NCI-H1436 (cell line): ENCODE data around the gene OR2AG1.
A peak's percentile ranks its signal among the peaks of the same experiment; 100 is the strongest.

ENCODE experiments used
- DNase-seq: peaks from one replicate; lab custom pipeline; 2025; lab: John Stamatoyannopoulos, UW

Gene OR2AG1, protein sequence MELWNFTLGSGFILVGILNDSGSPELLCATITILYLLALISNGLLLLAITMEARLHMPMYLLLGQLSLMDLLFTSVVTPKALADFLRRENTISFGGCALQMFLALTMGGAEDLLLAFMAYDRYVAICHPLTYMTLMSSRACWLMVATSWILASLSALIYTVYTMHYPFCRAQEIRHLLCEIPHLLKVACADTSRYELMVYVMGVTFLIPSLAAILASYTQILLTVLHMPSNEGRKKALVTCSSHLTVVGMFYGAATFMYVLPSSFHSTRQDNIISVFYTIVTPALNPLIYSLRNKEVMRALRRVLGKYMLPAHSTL

DNA sequence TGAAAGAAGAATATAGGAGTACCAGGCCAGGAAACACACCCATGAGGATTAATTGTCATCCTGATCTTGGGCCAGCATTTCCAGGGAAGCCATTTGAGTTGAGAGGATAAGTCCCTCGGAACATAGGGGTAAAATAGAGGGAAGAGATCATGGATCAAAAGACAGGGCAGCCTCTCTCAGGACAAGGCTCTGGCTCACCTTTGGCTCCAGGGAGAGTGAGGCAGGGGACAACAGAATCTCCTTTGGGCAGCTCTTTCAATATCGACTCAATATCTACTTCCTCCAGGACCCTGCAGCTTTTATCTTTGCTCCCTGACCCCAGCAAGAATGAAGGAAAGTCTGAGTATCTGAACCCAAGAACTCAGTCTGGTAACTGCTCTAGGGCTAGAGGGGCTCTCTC is at the start of gene OR2AG1:
TSS of gene OR2AG1 (plus strand) at position 301 of the 400 bp plus-strand sequence. CDS start 2,018 bp downstream, outside the sequence.
- no peak for DNase-seq

DNA sequence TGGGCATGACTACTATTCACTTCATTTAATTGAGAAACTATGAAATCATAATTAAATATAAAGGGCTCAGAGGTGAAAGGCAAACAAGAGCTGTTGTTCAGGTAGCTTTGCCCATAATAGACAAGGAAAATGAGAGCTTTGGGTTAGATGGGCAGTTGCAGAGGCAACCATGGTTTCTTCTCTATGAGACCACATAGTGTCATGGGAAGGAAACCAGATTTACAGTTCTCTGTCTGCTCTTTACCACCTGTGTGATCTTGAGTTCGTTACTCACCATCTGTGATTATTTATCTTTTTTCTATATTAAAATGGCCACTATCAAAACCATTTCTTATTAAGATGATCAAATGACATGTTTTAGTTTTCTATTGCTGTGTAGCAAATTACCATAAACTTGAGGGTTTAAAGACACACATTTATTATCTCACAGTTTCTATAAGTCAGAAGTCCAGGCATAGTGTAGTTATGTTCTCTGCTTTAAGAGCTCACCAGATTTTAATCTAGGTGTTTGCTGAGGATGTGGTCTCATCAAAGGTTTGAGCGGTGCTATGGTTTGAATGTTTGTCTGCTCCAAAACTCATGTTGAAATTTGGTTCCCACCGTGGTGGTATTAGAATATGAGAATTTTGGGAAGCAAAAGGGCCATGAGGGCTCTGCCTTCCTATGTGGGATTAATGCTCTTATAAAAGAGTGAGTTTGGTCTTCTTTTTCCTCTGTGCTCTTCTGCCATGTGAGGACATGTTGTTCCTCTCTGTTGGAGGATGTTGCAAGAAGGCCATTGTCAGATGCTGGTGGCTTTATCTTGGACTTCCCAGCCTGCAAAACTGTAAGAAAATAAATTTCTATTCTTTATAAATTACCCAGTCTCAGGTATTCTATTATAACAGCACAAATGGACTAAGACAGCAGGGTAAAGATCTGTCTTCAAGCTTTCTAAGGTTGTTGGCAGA is 49.2 kb upstream of the OR2AG1 start:
- no peak for DNase-seq

DNA sequence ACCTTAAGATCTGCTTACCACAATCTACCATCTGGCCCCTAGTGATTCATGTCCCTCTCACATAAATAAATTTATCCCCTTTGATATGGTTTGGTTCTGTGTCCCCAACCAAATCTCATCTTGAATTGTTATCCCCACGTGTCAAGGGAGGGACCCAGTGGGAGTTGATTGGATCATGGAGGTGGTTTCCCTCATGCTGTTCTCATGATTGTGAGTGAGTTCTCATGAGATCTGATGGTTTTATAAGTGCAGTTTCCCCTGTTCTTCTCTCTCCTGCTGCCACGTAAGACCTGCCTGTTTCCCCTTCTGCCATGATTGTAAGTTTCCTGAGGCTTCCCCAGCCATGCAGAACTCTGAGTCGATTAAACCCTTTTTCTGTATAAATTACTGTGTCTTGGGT is 48.2 kb upstream of the OR2AG1 start:
- DNase-seq: no peak

DNA sequence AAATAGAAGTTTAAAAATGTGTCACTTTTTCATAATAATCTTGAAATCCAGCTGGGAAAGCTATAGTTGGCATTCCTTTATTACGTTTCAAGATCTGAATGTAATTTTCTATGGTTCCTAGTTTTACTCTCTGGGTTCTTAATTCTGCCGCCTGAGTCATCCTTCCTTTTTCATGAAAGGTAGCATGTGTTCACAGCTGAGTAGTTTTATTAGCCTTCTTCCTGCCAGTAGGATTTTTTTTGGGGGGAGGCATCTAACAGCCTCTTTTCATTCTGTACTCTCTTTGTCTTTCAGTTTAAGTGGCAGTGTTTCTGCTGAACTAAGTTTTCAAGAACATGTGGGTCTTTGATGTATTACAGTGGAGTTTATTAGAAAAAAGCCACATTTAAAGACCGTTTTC is 47.5 kb upstream of the OR2AG1 start:
- no peak for DNase-seq

DNA sequence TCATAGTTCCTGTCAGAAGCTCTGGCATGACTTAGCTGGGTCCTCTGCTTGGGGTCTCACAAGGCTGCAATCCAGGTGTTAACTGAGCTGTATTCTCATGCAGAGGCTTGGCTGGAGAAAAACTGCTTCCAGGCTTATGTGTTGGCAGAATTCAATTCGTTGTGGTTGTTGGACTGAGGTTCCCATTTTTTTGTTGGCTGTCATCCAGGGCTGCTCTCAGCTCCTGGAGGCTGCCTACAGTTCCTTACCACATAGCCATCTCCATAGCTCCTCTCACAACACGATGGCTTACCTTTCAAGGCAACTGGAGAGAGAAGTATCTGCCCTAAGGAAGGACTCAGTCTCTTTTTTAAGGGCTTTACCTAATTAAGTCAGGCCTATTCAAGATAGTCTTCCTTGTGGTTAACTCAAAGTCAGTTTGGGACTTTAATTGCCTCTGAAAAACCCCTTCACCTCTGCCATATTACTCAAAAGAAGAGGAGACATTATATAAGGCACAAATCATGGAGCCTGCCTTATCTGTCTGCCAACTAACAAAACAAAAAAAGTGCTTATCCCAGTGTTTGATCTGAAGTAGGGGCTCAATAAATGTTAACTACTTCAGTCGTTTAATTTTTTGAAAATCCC is 46.2 kb upstream of the OR2AG1 start:
- DNase-seq: no peak

DNA sequence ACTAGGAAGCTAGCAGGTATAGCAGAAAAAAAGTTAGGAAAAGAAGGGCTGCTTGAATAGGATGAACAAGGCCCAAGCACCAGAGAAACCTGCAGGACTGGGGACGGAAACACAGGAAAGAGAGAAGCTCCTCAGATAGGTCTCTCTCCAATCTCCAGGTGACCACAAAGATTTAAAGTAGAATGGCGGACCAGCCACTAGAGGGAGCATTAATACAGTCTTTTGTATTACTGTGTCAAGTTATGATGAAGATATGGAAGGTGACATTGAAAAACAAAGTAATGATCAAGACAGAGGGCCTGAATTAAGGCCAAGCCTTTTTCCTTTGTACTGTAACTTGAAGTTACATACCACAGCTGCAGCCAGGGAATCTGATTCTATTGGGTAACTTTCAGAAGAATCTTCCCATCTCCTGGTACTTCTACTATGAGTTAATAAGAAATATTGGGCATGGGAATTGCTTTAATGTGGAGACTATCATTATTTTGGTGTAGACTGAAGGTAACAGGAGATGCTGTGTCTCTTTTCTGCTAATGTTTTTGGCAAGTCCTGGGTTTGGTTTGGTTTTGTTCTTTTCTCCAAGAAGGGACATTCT is 44.9 kb upstream of the OR2AG1 start:
- peak; percentile 1 for DNase-seq

DNA sequence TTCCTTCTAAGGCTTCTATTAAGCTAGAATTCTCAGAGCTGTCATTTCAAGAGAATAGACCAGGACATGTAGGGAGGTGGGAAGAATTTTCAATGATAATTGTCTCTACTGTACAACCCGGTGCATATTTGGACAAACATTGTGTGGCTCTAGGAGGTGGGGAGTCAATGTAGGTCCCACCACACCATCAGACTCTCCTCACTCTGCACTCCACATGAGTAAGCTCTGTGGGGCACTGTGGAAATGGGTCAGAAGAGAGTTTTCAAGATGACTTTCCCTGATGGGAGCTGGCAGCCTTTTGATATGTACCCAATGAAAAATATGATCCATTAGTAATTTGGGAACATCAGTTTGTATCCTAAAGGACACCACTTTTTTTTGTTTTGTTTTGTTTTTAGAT is 44.2 kb upstream of the OR2AG1 start:
- no peak for DNase-seq

DNA sequence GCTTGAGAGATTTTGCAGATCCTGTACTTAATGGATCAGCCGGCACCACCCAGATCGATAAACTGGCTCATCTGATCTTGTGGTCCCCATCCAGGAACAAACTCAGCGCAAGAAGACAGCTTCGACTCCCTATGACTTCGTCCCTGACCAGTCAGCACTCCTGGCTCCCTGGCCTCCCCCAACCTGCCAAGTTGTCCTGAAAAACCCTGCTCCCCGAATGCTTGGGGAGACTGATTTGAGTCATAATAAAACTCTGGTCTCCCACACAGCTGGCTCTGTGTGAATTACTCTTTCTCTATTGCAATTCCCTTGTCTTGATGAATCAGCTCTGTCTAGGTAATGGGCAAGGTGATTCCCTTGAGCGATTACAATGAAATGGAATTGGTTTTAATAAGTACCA is 40.6 kb upstream of the OR2AG1 start:
- no peak for DNase-seq

DNA sequence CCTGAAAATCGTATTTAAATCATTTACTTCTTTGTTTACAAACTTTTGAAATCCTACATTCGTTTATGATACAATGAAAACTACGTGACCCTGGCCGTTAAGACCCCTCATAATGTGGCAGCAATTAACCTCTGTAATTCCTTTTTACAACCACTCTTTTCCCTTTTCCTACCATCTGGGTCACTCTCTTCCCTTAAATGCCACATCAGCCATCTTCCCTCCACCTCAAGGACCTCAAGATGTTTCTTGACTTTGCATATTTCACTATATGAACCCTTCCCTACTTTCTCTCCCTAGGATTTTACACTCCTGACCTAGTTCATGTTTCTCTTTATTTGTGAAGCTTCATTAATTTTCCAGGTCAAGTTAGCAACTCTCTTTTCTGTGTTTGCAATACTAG is 37.8 kb upstream of the OR2AG1 start:
- DNase-seq: no peak

DNA sequence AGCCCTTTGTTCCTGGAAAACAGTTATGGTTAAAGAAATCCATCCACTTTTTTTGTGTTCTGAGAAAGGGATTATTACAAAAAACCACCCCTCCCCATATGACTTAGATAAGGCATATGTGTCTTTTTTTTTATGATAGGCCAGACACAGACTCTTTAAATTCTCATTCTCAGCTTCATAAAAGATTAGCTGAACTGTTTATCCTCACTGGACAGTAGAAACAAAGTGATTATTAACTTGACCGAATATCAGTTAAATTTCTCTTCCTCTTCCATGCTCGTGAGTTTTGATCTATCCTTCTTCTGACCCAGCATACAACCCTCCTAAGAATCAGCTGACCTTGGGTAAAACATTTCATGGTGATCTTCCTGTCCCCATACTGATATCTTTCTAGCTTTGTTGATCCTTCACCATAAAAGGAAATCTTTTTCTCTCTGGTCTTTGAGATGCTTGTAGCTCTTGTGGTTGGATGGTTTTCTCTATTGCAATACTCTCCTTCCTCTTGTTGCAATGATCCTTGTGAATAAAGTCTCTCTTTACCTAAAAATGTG is 37.3 kb upstream of the OR2AG1 start:
- no peak for DNase-seq

DNA sequence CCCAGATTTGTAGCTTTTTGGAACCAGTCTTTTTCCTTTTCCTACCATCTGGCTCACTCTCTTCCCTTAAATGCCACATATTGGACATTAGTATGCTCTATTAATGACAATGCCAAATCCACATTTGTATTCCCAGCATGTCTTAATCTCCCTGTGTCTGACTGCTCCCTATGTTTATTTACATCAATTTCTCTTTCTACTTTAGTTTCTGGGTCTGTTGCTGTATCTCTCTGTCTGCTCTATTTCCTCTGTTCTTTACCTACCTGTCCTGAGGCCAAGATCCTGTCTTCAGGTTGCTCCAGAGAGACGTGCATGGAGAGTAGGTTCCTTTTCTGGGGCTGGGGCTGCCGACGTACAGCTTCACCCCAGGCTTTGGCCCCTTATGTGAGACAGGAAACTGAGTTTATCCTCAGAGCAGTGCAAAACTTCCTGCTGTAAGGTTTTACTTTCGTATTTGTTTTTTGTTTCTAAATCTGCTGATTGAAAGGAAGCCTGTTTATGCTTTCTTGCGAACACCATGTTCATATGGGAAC is 36.7 kb upstream of the OR2AG1 start:
- no peak for DNase-seq

DNA sequence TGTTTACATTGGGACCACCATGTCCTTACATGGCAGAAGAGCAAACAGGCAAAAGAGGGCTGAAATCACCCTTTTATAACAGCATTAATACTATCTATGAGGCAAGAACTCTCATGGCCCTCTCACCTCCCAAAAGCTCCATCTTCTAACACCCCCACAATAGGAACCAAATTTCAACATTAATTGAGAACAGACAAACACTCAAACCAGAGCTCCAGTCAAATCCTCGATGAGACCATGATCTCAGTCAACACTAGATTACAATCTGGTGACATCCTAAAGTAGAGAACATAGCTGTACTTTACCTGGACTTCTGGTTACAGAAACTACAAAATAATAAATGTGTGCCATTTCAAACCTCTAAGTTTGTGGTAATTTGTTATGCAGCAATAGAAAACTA is 36.2 kb upstream of the OR2AG1 start:
- DNase-seq: no peak

DNA sequence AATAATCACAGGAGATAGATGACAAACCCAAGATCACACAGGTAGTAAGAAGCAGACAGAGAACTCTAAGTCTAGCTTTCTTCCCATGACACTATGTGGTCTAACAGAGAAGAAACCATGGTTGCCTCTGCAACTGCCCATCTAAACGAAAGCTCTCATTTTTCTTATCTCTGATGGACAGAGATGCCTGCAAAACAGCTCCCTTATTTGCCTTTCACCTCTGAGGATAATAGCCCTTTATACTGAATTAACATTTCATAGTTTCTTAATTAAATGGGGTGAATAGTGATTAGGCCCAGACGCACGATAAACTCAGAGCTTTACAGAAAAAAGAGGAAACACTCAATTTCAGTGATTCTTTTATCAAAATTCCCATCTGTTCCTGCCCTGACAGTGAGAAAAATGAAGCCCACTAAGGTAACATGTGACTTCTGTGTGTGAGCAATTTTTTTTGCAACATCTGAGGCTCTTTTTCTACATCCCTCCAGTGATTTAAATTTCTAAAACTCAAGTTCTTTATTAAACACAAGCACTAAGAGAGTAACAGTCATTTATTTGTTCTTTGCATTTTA is 35.6 kb upstream of the OR2AG1 start:
- no peak for DNase-seq

DNA sequence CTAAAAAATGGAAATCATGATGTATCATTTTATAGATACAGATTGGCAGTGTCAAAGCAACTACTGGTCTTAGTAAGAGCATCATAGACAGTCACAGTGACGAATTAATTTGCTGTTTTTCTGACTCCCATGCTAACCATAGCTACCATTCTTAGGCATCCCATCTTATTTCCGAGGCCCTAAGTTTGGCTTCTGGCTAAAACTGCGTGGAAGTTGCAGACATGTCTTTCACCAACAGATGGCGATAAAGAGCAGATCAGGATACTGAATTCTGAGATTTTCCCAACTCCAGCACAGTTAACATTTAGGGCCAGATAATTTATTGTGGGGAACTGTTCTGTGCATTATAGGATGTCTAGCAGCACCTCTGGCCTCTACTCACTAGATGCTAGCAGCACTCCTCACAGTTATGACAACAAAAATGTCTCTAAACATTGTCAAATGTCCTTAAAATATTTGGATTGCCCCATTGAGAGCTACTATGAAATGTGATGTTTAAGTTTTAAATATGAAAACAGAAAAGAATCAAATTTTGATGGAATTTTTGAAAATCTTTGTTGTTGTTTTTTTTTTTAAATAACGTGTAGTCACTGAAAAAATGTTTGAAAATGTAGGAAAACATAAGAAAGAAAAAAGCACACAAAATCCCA is 27.4 kb upstream of the OR2AG1 start:
- DNase-seq: peak; percentile 1

DNA sequence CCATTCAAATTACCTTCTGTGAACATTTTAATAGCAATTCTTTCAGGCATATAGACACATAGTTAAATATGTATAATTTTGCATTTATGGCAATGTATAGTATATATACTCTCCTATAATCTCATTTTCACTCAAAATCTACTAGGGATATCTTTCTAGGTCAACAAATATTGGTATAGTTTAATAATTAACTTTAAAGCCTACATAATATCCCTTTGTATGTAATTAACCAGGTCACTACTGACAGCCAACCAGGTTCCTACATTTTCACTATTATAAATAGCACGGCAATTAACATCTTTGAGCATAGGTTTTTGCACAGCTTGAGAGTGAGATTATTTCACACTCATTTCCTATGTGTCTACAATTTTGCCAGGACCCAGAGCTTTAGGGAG is 26.9 kb upstream of the OR2AG1 start:
- no peak for DNase-seq

DNA sequence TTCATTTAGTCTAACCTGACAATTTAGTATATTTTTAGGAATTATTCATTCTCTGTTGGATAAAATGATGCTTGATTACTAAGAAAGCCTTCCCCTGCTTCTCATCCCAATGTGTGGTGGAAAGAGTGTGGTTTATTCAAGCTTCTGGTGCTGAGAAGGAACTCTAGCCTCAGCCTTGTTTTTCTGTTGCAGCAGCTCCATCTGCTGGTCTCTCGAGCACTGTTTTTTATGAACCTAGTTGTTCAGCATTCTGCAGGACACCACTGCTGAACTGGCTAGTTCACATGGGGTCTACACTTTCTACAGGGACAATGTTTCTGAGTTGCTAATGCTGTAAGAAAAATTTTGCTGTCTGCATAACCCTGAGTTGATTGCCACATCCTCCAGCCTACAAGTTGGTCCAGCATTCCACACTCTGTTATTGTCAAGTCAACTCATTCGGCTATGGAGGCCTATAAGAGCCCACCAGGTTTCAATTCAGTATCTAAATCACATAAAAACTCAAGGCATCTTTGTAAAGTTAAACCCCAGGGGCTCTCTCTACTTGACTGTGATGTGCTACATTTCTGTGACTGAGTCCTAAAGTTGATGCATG is 25.4 kb upstream of the OR2AG1 start:
- peak; percentile 19 for DNase-seq

DNA sequence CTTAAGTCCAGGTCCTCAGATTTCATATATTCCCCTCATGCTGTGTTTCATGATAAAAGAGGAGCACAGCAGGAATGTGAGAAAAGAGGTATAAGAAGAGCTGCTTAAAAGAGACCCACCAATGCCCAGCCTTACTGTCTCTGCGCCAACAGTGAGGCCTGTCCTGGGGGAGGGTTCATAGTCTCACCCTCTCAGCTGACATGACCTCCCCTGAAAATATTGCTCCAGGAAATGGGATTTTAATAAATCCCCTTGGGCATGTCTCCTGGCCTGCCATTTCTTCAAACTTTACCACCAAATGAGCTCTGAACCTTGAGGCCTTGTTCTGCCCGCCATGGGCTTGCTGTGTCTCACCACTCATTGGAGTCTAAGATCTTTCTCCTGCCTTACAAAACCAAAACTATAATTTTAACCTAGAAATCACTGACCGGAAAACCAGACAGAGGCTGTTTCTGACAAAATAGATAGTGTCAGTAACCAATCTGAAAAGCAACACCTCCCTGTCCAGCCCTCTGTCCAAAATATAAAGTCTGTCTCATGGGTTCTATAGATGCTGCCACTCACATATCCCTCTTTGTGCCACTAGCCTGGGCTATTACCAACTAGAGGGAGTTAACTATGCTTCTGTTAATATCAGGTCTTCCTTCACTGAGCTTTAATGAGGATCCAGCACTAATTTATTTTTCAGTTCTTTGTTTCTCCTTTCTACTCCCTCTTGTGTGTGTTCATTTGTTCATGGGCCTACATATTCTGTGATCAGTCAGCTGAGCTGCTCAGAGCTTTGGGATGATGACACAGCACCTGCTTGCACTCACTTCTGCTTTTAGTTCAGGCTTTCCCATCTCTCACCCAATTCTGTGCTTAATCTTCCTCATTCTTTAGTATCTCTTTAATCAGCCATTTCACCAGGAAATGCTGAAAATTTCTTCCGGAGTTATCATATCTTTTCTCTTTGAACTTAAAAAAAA is 10.6 kb upstream of the OR2AG1 start, which contains the start of gene OR2AG2:
TSS of gene OR2AG2 (minus strand) at position 51 of the 968 bp plus-strand sequence. CDS start 3,019 bp downstream, outside the sequence.
- no peak for DNase-seq

DNA sequence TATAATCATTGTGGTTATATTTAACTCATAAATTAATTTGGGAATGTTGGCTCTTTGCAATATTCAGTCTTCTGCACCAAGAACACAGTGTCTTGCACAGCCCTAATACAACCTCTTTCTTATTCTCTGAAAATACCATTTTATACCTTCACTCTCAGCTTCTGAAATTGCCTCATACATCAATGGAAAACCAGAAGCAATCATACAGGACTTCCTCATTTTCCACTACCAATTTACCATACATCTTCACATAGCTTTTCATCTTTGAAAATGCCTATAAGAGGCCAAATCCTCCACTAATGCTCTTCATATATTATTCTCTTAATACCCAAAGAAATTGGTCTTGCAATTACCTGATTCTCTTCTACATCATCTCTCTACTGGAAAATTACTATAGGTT is 4.3 kb upstream of the OR2AG1 start:
- DNase-seq: no peak

DNA sequence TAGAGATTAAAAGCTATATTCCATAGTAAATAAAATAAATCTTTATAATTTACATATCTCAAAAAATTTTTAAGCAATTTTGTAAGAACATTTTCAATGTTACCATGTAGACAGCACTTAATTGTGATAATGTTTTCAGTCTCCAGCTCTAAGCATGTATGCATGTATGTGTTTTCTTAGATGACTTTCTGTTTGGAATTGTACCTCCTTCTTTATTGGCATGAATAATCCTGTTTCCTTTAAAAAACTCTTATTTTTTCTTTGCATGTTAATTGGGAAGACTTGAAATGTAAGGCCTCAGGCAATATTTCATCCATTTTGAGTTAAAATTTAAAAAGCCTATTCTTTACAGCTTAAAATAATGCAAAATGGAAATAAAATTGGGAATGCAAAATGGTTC is 2.0 kb upstream of the OR2AG1 start:
- no peak for DNase-seq
